Measurements from ENCODE around the gene WDR46.

DNA sequence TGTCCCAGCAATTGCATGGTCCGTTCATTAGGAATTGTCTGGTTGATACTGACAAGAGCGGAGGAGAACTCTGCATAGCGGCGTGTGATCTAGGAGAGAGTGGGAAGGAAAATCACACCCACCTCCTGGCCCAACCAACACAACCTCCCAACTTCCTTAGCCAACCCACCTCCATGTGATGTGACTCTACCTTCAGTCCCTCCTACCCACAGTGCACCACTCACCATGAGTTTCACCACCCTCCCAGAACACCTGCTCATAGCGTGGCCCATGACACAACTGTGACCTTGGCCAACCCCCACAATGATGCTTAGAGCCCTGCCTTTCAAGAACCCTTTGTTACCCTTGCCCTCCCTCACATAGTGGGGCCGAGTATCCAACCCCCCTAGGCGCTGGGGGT, 25.0 kb downstream of the WDR46 start:
- no peak for TF ChIP-seq EZH2 (IDR thresholded peaks at IDR 0.05; ENCODE audit: borderline replicate concordance, insufficient read depth, low read length, poor library complexity, severe bottlenecking)
- TF ChIP-seq EP300 (conservative IDR thresholded peaks at IDR 0.05; ENCODE audit: poor library complexity, severe bottlenecking), result no peak
- TF ChIP-seq, protein P1, sequence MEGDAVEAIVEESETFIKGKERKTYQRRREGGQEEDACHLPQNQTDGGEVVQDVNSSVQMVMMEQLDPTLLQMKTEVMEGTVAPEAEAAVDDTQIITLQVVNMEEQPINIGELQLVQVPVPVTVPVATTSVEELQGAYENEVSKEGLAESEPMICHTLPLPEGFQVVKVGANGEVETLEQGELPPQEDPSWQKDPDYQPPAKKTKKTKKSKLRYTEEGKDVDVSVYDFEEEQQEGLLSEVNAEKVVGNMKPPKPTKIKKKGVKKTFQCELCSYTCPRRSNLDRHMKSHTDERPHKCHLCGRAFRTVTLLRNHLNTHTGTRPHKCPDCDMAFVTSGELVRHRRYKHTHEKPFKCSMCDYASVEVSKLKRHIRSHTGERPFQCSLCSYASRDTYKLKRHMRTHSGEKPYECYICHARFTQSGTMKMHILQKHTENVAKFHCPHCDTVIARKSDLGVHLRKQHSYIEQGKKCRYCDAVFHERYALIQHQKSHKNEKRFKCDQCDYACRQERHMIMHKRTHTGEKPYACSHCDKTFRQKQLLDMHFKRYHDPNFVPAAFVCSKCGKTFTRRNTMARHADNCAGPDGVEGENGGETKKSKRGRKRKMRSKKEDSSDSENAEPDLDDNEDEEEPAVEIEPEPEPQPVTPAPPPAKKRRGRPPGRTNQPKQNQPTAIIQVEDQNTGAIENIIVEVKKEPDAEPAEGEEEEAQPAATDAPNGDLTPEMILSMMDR (IDR thresholded peaks at IDR 0.05; ENCODE audit: poor library complexity, severe bottlenecking), result no peak
- no peak for TF ChIP-seq POLR2AphosphoS5 (IDR thresholded peaks at IDR 0.05)
- TF ChIP-seq RAD21 (conservative IDR thresholded peaks at IDR 0.05), result no peak
- TF ChIP-seq, protein P2, sequence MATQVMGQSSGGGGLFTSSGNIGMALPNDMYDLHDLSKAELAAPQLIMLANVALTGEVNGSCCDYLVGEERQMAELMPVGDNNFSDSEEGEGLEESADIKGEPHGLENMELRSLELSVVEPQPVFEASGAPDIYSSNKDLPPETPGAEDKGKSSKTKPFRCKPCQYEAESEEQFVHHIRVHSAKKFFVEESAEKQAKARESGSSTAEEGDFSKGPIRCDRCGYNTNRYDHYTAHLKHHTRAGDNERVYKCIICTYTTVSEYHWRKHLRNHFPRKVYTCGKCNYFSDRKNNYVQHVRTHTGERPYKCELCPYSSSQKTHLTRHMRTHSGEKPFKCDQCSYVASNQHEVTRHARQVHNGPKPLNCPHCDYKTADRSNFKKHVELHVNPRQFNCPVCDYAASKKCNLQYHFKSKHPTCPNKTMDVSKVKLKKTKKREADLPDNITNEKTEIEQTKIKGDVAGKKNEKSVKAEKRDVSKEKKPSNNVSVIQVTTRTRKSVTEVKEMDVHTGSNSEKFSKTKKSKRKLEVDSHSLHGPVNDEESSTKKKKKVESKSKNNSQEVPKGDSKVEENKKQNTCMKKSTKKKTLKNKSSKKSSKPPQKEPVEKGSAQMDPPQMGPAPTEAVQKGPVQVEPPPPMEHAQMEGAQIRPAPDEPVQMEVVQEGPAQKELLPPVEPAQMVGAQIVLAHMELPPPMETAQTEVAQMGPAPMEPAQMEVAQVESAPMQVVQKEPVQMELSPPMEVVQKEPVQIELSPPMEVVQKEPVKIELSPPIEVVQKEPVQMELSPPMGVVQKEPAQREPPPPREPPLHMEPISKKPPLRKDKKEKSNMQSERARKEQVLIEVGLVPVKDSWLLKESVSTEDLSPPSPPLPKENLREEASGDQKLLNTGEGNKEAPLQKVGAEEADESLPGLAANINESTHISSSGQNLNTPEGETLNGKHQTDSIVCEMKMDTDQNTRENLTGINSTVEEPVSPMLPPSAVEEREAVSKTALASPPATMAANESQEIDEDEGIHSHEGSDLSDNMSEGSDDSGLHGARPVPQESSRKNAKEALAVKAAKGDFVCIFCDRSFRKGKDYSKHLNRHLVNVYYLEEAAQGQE (IDR thresholded peaks at IDR 0.05; ENCODE audit: borderline replicate concordance), result no peak
- TF ChIP-seq MXI1 (conservative IDR thresholded peaks at IDR 0.05; ENCODE audit: poor library complexity, severe bottlenecking), result no peak
- no peak for TF ChIP-seq SMC3 (conservative IDR thresholded peaks at IDR 0.05; ENCODE audit: poor library complexity)
